CD4-positive, alpha-beta T cell treated with Interleukin-1 beta for 1 hour (primary cell): ENCODE results near the gene ODF2.
"Not testable (repeated sequence)": the region's sequence is repeated elsewhere in the genome, so short reads cannot be mapped to it uniquely, and the experiment has no call there.

Source experiments
- DNase-seq, 2 donors: peaks; one replicate each; pipeline ENCODE4 v3.0.0-alpha.2; 2020 to 2022

ODF2 gene

GRCh38 chr9:128485414-128485855, 29.6 kb downstream of the ODF2 start:
- DNase-seq, result no peak

- no peak for DNase-seq
These were observed 30.4 kb downstream of the ODF2 start for GRCh38 chr9:128486201-128486600.

DNA sequence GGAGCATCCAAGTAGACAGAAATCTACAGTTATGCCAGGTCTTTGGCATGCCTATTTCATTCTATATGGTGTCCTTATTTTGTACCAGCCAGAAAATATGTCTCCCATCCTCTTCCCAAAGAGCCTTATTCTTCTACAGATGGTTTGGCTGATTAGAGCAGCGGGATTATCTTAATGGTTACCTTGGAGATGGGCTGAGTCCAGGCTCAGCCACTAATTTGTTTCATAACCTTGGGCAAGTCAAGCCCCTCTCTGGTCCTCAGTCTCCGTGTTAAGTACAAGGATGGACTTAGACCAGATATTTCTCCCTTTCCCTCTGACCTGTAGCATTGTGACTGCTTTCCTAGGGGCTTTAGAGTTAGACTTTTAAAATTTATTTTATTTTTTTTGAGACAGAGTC, 37.6 kb downstream of the ODF2 start:
- DNase-seq, result no peak

DNA sequence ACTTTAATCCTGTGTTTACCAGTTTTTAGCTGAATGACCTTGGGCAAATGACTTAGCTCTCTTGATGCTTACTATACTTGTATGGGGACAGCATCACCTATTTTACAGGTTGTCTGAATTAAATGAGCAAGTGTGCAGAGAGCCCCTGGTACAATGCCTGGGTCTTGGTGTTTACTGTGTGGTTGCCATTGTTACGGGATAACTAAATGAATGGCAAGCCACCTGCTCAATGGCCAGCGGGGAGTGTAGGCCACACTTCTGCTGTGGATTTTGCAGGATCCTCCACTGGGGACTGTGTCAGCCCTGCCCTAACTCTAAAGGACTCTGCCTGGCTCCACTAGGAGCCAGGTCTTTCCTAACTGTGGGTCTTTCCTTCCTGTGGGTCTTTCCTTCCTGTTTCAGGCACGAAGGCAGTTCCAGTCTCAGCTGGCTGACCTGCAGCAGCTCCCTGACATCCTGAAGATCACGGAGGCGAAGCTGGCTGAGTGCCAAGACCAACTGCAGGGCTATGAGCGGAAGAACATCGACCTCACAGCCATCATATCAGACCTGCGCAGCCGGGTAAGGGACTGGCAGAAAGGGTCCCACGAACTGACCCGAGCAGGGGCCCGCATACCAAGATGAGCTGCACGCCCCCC, 38.4 kb downstream of the ODF2 start:
- DNase-seq, result peak in 1 of 2 donors; percentile 3

DNA sequence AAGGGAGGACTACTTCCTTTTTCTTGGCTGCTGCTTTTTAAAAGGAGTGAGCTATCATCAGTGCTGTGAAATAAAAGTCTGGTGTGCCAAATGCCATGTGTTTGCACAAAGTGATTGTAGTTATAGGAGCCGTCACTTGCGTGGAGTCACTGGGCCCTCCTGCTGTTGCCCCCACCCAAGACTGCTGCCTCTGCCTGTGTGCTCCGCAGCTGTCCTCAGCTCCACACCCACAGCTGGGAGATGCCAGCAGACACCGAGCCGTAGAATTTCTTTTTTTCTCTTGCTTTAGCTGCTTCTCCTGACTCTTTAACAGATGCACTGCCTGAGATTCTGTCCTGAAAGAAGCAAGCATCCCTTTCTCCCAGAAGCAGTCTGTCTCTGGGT, 38.9 kb downstream of the ODF2 start:
- DNase-seq, result no peak

DNA sequence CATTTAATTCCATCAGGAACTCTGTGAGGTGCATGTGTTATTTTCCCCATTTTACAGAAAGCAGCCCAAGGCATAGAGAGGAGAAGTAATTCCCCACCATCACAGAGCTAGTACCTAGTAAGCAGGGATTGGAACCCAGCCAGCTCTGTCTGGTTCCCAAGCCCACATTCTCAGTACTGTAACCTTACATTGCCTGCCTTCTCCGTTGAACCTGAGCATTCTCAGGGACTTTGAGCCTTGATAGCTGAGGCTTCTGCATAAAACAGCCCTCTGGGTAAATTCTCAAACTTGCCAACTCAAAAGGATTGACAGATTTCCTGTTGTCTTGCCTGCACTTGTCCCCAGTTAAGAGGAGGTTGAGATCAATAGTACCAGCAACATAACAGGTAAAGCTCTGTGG, 39.5 kb downstream of the ODF2 start:
- DNase-seq, result no peak

- DNase-seq, result no peak
These were observed 40.1 kb downstream of the ODF2 start for GRCh38 chr9:128495804-128496417.

GRCh38 chr9:128497824-128498610, 42.2 kb downstream of the ODF2 start:
- DNase-seq, result no peak

- DNase-seq, result no peak
These were observed 43.1 kb downstream of the ODF2 start for GRCh38 chr9:128498911-128499310.

DNA sequence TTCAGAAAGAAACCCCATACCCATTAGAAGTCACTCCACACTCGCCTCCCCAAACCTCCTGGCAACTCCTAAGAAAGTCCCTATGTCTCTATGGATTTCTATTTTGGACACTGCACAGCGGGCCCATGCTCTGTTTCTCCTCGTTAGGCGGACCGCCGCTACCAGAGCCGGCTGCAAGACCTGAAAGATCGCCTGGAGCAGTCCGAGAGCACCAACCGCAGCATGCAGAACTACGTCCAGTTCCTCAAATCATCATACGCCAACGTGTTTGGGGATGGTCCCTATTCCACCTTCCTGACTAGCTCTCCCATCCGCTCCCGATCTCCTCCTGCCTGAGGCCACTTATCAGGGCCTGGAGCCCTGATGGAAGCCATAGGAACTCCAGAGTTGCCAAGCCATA, 44.1 kb downstream of the ODF2 start:
- no peak for DNase-seq

DNA sequence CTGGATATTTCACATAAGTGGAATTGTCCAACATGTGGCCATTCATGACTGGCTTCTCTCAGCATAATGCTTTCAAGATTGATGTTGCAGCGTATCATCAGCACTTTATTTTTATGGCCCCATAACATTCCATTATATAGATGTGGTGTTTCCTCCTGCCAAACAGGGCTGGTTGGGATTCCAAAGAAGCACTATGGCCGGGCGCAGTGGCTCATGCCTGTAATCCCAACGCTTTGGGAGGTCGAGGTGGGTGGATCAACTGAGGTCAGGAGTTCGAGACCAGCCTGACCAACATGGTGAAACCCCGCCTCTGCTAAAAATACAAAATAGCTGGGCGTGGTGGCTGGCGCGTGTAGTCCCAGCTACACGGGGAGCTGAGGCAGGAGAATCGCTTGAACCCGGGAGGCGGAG, 47.6 kb downstream of the ODF2 start:
- DNase-seq, result not testable (repeated sequence)

DNA sequence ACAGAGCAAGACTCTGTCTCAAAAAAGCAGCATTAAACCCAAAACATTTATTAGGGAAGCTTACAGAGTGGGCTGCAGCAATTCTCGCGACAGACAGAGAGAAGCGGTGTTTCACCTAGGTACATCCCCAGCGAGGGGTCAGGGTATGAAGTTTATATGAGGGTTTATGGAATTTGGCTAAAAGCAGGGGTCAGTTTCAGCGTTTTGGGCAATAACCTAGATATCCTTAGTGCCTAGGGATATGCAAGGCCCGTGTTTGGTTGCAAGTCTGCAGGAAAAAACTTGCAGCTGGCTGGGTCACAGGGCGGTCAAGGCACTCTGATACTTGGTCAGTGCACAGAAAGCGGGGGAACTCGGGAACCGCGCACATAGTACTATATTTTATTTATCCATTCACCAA, 48.1 kb downstream of the ODF2 start:
- no peak for DNase-seq

GRCh38 chr9:128504485-128505413, 48.9 kb downstream of the ODF2 start, which contains the start of gene GLE1:
GLE1 (plus strand) TSS chr9:128504719; CDS start chr9:128504806, 87 bp downstream.
- DNase-seq, result peak; percentile 94 to 96

DNA sequence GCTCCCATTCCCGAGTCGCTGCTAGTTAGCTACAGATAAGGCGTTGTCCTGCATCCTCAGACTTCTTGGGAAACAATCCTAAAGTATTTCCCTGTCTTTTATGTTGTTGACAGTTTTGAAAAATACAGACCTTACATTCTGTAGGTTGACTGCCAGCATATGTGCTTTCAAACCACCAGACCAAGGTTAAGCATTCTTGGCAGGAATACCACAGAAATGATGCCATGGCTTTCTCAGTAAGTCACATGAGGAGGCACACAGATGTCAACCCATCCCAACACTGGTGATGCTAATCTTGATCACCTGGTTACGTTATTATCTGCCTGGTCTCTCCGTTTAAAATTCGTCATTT, 49.6 kb downstream of the ODF2 start:
- no peak for DNase-seq

DNA sequence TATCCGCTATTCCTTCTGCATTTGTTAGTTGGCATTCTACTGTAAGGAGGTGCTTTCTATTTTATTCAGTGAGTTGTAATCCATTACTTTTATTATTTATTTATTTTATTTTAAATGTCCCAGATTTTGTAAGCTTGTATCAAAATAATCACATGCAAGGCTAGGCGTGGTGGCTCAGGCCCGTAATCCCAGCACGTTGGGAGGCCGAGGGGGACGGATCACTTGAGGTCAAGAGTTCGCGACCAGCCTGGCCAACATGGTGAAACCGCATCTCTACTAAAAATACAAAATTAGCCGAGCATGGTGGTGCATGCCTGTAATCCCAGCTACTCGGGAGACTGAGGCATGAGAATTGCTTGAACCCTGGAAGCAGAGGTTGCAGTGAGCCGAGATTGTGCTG, 50.1 kb downstream of the ODF2 start:
- not testable (repeated sequence) for DNase-seq

GRCh38 chr9:128512820-128513219, 57.0 kb downstream of the ODF2 start:
- no peak for DNase-seq

GRCh38 chr9:128521956-128522355, 66.2 kb downstream of the ODF2 start:
- DNase-seq, result no peak

GRCh38 chr9:128523199-128523925, 67.6 kb downstream of the ODF2 start:
- DNase-seq, result no peak

DNA sequence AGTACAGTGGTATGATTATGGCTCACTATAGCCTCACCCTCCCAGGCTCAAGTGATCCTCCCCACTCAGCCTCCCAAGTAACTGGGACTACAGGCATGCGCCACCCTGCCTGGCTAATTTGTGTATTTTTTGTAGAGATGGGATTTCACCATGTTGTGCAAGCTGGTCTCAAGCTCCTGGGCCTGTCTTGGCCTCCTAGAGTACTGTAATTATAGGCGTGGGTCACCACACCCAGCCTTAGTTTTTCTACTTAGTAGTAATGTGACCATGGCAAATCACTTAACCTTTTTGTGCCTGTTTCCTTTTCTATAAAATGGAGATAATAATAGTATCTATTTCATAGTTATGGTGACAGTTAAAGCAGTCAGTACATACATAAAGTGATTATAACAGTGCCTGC, 70.9 kb downstream of the ODF2 start:
- no peak for DNase-seq

DNA sequence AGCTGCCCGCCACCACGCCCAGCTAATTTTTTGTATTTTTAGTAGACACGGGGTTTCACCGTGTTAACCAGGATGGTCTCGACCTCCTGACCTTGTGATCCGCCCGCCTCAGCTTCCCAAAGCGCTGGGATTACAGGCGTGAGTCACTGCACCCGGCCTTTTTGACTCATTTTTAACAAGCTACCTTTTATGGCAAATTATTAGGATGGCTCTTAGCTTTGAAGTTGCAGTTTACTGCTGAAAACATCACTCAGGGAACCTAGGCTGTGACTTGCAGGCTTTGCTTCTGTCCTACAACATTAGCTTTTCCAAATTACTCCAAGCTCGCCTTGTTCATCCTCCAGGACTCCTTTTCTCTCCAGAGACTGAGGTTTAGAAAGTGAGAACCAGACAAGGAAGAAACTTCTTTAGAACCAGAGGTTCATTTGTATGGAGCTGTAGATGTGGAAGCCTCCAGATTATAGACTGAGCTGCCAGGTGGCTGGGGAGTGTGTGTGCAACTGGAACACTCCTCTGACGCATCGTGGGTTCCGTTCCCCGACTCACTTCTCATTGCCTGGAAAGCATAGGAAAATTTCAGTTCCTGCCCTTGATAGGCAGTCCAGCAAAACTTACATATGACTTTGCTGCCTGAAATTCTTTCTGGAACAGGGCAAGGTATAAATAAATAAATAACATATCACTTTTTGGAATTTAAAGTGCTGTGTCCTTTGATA, 72.8 kb downstream of the ODF2 start:
- DNase-seq, result no peak

- DNase-seq, result no peak
These were observed 73.4 kb downstream of the ODF2 start for GRCh38 chr9:128529191-128529590.

DNA sequence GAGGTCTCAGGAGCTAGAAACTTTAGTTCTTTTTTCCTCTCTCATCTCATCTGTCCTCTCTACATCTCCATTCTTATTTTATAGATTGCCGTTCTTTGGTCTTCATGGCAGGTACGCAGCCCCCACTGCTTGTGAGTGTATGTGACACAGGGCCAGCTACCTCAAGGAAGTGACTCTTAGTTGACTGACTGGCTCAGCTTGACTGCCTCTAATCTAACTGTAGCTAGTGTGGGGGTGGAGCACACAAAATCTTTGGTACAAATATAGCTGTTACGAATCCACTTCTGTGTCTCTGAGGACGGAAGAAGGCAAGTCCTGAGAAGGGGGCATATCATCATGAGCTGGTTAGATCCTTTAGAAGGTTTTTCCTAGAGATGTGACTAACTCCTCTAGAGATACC, 76.8 kb downstream of the ODF2 start:
- no peak for DNase-seq
